OCI-LY1 (cell line): Measurements from ENCODE around the gene NCAM1.

Experiments used
- H2AFZ ChIP-seq: fragments of 200-600 bp; sonication (generic), shearing (Covaris generic); 2 replicates; pipeline ENCODE4 v1.6.0; 2014; ENCODE audit warnings: antibody characterized with exemption, mild to moderate bottlenecking, low read length
- H3F3A ChIP-seq: fragments of 200-600 bp; sonication (generic), shearing (Covaris generic); 2 replicates; pipeline ENCODE4 v1.6.0; 2014; ENCODE audit warnings: mild to moderate bottlenecking, antibody characterized with exemption, low read length, moderate library complexity; ENCODE audit not compliant: insufficient read depth
- H3K27ac ChIP-seq: fragments of 200-600 bp; sonication (generic); 2 replicates; pipeline ENCODE4 v1.5.1; 2014; ENCODE audit warnings: low read length, mixed run types, mild to moderate bottlenecking, low read depth; ENCODE audit not compliant: poor library complexity, severe bottlenecking
- H3K27me3 ChIP-seq: fragments of 200-600 bp; sonication (generic); 2 replicates; pipeline ENCODE4 v1.6.0; 2014; ENCODE audit warnings: antibody characterized with exemption, mild to moderate bottlenecking, low read length, moderate library complexity; ENCODE audit not compliant: insufficient read depth
- H3K36me3 ChIP-seq: fragments of 200-600 bp; sonication (generic); 2 replicates; pipeline ENCODE4 v1.6.1; 2014; ENCODE audit warnings: mild to moderate bottlenecking, antibody characterized with exemption, low read length, moderate library complexity, mixed read lengths; ENCODE audit not compliant: insufficient read depth
- H3K4me1 ChIP-seq: fragments of 200-600 bp; sonication (generic); 2 replicates; pipeline ENCODE4 v1.5.1; 2014; ENCODE audit warnings: mild to moderate bottlenecking, low read length, moderate library complexity; ENCODE audit not compliant: insufficient read depth, severe bottlenecking
- H3K4me2 ChIP-seq: fragments of 200-600 bp; sonication (generic), shearing (Covaris generic); 2 replicates; pipeline ENCODE4 v1.6.1; 2014; ENCODE audit warnings: low read length
- H3K4me3 ChIP-seq: fragments of 200-600 bp; sonication (generic); 2 replicates; pipeline ENCODE4 v1.5.1; 2014; ENCODE audit warnings: low read length, low read depth, mild to moderate bottlenecking, mixed read lengths; ENCODE audit not compliant: poor library complexity, severe bottlenecking
- H3K79me2 ChIP-seq: fragments of 200-600 bp; shearing (Covaris generic); 2 replicates; pipeline ENCODE4 v1.6.1; 2016; ENCODE audit warnings: mixed run types, low read length, mixed read lengths; ENCODE audit not compliant: insufficient read depth
- H3K9ac ChIP-seq: fragments of 200-600 bp; sonication (generic), shearing (Covaris generic); 2 replicates; pipeline ENCODE4 v1.6.1; 2014; ENCODE audit warnings: mild to moderate bottlenecking, low read length, mixed read lengths
- H3K9me2 ChIP-seq: fragments of 200-600 bp; sonication (generic), shearing (Covaris generic); 2 replicates; pipeline ENCODE4 v1.6.1; 2014; ENCODE audit warnings: low read depth, mild to moderate bottlenecking, low read length, mixed read lengths
- H3K9me3 ChIP-seq: fragments of 200-600 bp; shearing (Covaris generic); 2 replicates; pipeline ENCODE4 v1.6.1; 2014; ENCODE audit warnings: low read length, mixed read lengths
- H4K20me1 ChIP-seq: fragments of 200-600 bp; sonication (generic), shearing (Covaris generic); 2 replicates; pipeline ENCODE4 v1.6.0; 2016; ENCODE audit warnings: mild to moderate bottlenecking, low read length; ENCODE audit not compliant: insufficient read depth
- EZH2 ChIP-seq: fragments of 200-600 bp; sonication (generic), shearing (Covaris generic); IDR thresholded peaks from 2 replicates; pipeline ENCODE4 v1.8.0; 2017; ENCODE audit warnings: borderline replicate concordance, mixed run types, mild to moderate bottlenecking, antibody characterized with exemption, low read length, moderate library complexity, mixed read lengths
- TF ChIP-seq, protein P1 (sequence below): fragments of 200-600 bp; sonication (generic), shearing (Covaris generic); IDR thresholded peaks from 2 replicates; pipeline ENCODE4 v1.5.1; 2017; ENCODE audit warnings: mild to moderate bottlenecking, antibody characterized with exemption, low read length, moderate library complexity, mixed read lengths

The NCAM1 gene

GRCh38 chr11:113193946-113194345, 232.7 kb downstream of the NCAM1 start:
- Histone ChIP-seq H2AFZ (no peak overlapping the region), H3K27ac (no peak overlapping the region), H3K27me3 (no peaks in the 10 kb centered on the region), H3K9me2 (no peaks in the 10 kb centered on the region), H3F3A (no peaks in the 10 kb centered on the region), H4K20me1 (no peaks in the 10 kb centered on the region), H3K4me3 (no peak overlapping the region), H3K4me1 (no peaks in the 10 kb centered on the region), H3K79me2 (no peaks in the 10 kb centered on the region), H3K9ac (no peak overlapping the region), H3K9me3 (no peaks in the 10 kb centered on the region), H3K4me2 (no peak overlapping the region), H3K36me3 (no peaks in the 10 kb centered on the region)
- no peak for TF ChIP-seq EZH2
- TF ChIP-seq, protein P1, sequence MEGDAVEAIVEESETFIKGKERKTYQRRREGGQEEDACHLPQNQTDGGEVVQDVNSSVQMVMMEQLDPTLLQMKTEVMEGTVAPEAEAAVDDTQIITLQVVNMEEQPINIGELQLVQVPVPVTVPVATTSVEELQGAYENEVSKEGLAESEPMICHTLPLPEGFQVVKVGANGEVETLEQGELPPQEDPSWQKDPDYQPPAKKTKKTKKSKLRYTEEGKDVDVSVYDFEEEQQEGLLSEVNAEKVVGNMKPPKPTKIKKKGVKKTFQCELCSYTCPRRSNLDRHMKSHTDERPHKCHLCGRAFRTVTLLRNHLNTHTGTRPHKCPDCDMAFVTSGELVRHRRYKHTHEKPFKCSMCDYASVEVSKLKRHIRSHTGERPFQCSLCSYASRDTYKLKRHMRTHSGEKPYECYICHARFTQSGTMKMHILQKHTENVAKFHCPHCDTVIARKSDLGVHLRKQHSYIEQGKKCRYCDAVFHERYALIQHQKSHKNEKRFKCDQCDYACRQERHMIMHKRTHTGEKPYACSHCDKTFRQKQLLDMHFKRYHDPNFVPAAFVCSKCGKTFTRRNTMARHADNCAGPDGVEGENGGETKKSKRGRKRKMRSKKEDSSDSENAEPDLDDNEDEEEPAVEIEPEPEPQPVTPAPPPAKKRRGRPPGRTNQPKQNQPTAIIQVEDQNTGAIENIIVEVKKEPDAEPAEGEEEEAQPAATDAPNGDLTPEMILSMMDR = no peak

- Histone ChIP-seq H3K4me1 (no peaks in the 10 kb centered on the region), H3K4me2 (no peak overlapping the region), H3K79me2 (no peaks in the 10 kb centered on the region), H3K27me3 (no peaks in the 10 kb centered on the region), H3K9me3 (no peaks in the 10 kb centered on the region), H3K9ac (no peak overlapping the region), H3K9me2 (no peaks in the 10 kb centered on the region), H3K4me3 (no peak overlapping the region), H2AFZ (no peak overlapping the region), H4K20me1 (no peaks in the 10 kb centered on the region), H3K27ac (no peak overlapping the region), H3K36me3 (no peaks in the 10 kb centered on the region), H3F3A (no peaks in the 10 kb centered on the region)
- no peak for TF ChIP-seq EZH2
- TF ChIP-seq, protein P1 = no peak
These were observed 234.5 kb downstream of the NCAM1 start for GRCh38 chr11:113195728-113196127.

- Histone ChIP-seq H3K36me3 (no peaks in the 10 kb centered on the region), H3K9me2 (no peaks in the 10 kb centered on the region), H3K9me3 (no peaks in the 10 kb centered on the region), H4K20me1 (no peaks in the 10 kb centered on the region), H3F3A (no peaks in the 10 kb centered on the region), H2AFZ (no peak overlapping the region), H3K27ac (no peak overlapping the region), H3K4me2 (no peak overlapping the region), H3K9ac (no peak overlapping the region), H3K27me3 (no peaks in the 10 kb centered on the region), H3K79me2 (no peaks in the 10 kb centered on the region), H3K4me1 (no peaks in the 10 kb centered on the region), H3K4me3 (no peak overlapping the region)
- TF ChIP-seq EZH2 = no peak
- TF ChIP-seq, protein P1 = no peak
These were observed 236.2 kb downstream of the NCAM1 start for GRCh38 chr11:113197446-113197845.
